T47D (cell line): ENCODE results near the gene PARVA.

Source experiments
- DNase-seq, 2 experiments: peaks; one replicate each; pipeline versions ENCODE4 v3.0.0 to v3.0.0-alpha.2; 2011 to 2012; ENCODE audit warnings: low read depth in 1 of 2, low spot score in 1 of 2
- JUND ChIP-seq: IDR thresholded peaks from 2 replicates; pipeline ENCODE4 v1.6.1; 2012; ENCODE audit warnings: low read depth
- in situ Hi-C: cut with HindIII; loops from 2 replicates; pipeline ENCODE4 v1.10.0; 2016; ENCODE audit warnings: low sequenced_read_pairs, low pct_unique_long_range_greater_than_20kb

The PARVA gene

GRCh38 chr11:12494699-12495098 is 117.3 kb downstream of the PARVA start:
- TF ChIP-seq JUND = no peak
- in situ Hi-C loops = no loop called here
- no peak for DNase-seq

- peak in 1 of 2 experiments; percentile 44 for DNase-seq
- TF ChIP-seq JUND = no peak
- in situ Hi-C loops = no loop called here
Observed at GRCh38 chr11:12496181-12497025, 119.0 kb downstream of the PARVA start.

DNA sequence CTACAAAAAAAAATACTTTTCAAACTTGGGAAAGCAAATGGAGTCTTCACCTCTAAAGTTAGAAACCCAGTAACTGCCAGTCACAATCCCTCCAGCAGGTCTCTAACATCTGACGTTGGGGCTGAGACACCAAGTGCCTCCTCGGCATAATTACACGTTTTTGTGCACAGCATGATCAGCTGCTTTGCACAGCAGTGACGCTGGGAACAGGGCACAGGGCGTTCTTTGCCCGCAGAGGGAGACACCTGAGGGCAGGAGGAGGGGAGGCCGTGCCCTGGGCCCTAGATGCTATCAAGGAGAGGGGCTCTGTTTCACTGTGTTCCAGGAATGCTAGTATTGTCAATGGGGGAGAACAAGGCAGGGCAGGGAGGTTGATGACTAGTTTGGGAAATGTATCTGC is 120.1 kb downstream of the PARVA start:
- no peak for TF ChIP-seq JUND
- in situ Hi-C loops = no loop called here
- DNase-seq = peak in 1 of 2 experiments; percentile 12

DNA sequence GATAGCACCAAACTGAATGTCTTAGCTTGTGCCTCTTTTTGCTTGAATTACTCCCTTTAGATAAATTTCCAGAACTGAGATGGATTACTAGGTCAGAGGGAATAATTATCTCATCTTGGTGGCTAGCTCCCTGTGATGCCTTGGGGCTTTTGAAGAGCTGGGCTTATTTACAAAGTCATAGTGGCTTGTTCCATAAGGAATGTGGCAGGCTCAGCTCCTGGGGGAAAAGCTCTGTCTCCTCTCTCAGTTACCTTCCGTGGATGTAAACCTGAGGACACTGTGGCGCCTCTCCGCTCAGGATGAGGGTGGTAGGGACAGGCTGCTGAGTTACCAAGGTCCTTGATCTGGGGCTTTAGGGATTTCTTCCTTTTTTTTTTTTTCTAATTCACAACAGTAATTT is 121.7 kb downstream of the PARVA start:
- in situ Hi-C loops = no loop called here
- no peak for TF ChIP-seq JUND
- peak in 1 of 2 experiments; percentile 19 for DNase-seq

GRCh38 chr11:12502046-12502445 is 124.7 kb downstream of the PARVA start:
- TF ChIP-seq JUND = no peak
- in situ Hi-C loops = no loop called here
- no peak for DNase-seq

- TF ChIP-seq JUND = no peak
- in situ Hi-C loops = no loop called here
- DNase-seq = no peak
Observed at GRCh38 chr11:12503039-12503484, 125.7 kb downstream of the PARVA start.

- TF ChIP-seq JUND = no peak
- in situ Hi-C loops = no loop called here
- no peak for DNase-seq
Observed at GRCh38 chr11:12503886-12504285, 126.5 kb downstream of the PARVA start.

DNA sequence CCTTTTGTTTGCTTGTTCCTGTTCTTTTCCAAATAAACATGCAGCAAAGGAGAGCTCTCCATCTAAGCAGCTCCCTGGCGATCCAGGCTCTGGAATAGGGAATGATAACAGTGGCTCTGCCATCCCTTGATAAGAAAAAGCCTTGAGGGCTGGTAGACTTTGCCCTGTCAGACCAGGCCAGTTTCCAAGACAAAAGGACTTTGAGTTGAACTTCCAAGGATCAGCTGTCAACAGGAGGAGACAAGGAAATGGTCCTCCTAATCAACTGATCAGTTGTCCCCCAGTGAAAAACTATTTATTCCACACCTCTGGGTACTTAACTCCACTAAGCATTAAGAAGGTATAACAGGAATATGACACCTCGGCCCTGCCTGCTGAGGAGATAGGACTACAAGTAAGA is 127.8 kb downstream of the PARVA start:
- in situ Hi-C loops = no loop called here
- DNase-seq = no peak
- no peak for TF ChIP-seq JUND

DNA sequence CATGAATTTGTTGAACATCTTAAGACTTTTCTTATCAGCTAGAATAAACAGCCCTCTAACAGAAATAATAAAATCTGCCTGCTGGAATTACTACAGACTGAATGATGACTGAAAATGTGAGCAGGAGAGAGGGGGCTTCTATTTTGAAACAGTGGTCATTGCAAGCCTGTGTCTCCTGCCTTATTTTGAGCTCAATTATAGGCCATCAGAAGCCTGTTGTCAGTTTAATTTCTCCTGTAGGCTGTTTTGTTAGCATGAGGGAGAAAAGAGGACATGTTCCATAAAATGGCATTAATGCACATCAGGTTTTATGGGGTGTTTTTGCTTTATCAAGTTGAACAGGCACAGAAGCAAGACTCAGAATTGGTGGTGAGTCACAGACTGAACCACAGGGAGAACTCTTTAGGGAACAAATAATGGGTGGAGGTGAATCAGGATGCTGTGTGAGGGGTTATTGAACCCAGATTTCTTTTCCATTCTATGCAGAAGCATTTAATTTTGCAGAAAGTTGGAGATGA is 129.1 kb downstream of the PARVA start:
- no peak for TF ChIP-seq JUND
- DNase-seq = no peak
- in situ Hi-C loops = no loop called here

DNA sequence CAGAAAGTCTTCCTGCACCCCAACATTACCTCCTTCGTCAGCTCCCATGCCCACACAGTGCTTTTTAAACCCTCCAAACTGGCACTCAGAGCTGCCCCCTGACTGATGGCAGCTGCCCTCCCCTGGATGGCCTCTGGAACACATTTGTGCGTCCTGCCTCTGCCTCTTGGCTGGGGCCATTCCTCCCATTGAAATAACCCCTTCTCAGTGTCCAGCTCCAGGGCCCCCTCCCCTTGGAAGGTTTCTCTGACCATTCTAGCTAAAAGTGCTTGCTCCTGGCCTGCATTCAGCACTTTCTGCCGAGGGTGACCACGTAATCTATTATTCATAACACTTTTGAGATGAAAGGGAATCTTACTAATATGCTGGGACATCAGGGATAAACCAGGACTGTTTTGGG is 130.0 kb downstream of the PARVA start:
- no peak for TF ChIP-seq JUND
- in situ Hi-C loops = no loop called here
- no peak for DNase-seq

- in situ Hi-C loops = no loop called here
- no peak for TF ChIP-seq JUND
Observed at GRCh38 chr11:12508151-12508751, 130.9 kb downstream of the PARVA start.

GRCh38 chr11:12509371-12509770 is 132.0 kb downstream of the PARVA start:
- no peak for TF ChIP-seq JUND
- DNase-seq = no peak
- in situ Hi-C loops = no loop called here

More at GRCh38 chr11:12508151-12508751, 130.9 kb downstream of the PARVA start:
- DNase-seq = no peak

DNA sequence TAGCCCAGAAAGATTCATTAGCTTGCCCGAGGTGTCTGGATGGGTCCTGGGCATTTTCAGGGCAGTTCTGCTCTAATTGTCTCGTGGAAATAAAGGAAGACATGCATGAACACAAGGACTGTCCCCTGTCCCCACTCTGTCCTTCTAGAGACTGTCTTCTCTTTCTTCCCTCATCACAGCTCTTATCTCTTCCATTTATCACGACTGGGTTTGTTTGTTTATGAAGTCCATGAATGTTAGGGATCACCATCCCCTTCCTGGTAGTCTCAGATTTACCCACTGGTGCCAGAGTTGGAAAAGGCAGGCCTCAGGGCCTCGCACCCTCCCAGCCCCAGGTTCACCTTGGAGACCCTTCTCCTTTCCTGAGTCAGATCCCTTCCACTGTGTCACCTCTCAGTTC is 134.8 kb downstream of the PARVA start:
- in situ Hi-C loops = no loop called here
- TF ChIP-seq JUND = no peak
- DNase-seq = no peak
